Measurements from ENCODE around the gene TMEM115.

TMEM115 gene

GRCh38 chr3:50331364-50331907, 27.9 kb downstream of the TMEM115 start:
- DNase-seq (ENCODE audit: low spot score) = no peak

- no peak for DNase-seq (ENCODE audit: low spot score)
Measured at GRCh38 chr3:50330330-50330729, 29.0 kb downstream of the TMEM115 start.

- peak; percentile 97 for DNase-seq (ENCODE audit: low spot score)
Measured at GRCh38 chr3:50327943-50328691, 31.2 kb downstream of the TMEM115 start, which contains the start of gene TUSC2. TSS of gene TUSC2 (minus strand) at chr3:50328223. CDS start at chr3:50328099, 124 bp downstream.

- DNase-seq (ENCODE audit: low spot score) = no peak
Measured at GRCh38 chr3:50327129-50327528, 32.2 kb downstream of the TMEM115 start.

GRCh38 chr3:50326182-50326541, 33.2 kb downstream of the TMEM115 start:
- no peak for DNase-seq (ENCODE audit: low spot score)

GRCh38 chr3:50325497-50326181, 33.7 kb downstream of the TMEM115 start:
- DNase-seq (ENCODE audit: low spot score) = no peak

GRCh38 chr3:50325113-50325480, 34.2 kb downstream of the TMEM115 start:
- DNase-seq (ENCODE audit: low spot score) = no peak

GRCh38 chr3:50324351-50325112, 34.8 kb downstream of the TMEM115 start:
- DNase-seq (ENCODE audit: low spot score) = peak; percentile 90

GRCh38 chr3:50323614-50324199, 35.6 kb downstream of the TMEM115 start:
- DNase-seq (ENCODE audit: low spot score) = no peak

GRCh38 chr3:50323092-50323600, 36.2 kb downstream of the TMEM115 start:
- no peak for DNase-seq (ENCODE audit: low spot score)

GRCh38 chr3:50322386-50323091, 36.8 kb downstream of the TMEM115 start, which contains the start of gene HYAL2:
TSS of gene HYAL2 (minus strand) at chr3:50322745. CDS start at chr3:50320489, 2,256 bp downstream.
- DNase-seq (ENCODE audit: low spot score) = no peak

- no peak for DNase-seq (ENCODE audit: low spot score)
Measured at GRCh38 chr3:50322115-50322385, 37.3 kb downstream of the TMEM115 start.

GRCh38 chr3:50321336-50322114, 37.8 kb downstream of the TMEM115 start:
- peak; percentile 90 for DNase-seq (ENCODE audit: low spot score)

- peak; percentile 87 for DNase-seq (ENCODE audit: low spot score)
Measured at GRCh38 chr3:50320853-50321335, 38.4 kb downstream of the TMEM115 start.

- DNase-seq (ENCODE audit: low spot score) = no peak
Measured at GRCh38 chr3:50319894-50320625, 39.3 kb downstream of the TMEM115 start.

GRCh38 chr3:50319181-50319893, 40.0 kb downstream of the TMEM115 start:
- DNase-seq (ENCODE audit: low spot score) = no peak

- DNase-seq (ENCODE audit: low spot score) = no peak
Measured at GRCh38 chr3:50318615-50319014, 40.7 kb downstream of the TMEM115 start.

- no peak for DNase-seq (ENCODE audit: low spot score)
Measured at GRCh38 chr3:50318163-50318562, 41.2 kb downstream of the TMEM115 start.

- DNase-seq (ENCODE audit: low spot score) = no peak
Measured at GRCh38 chr3:50317300-50317699, 42.0 kb downstream of the TMEM115 start.

Data from HuH-7.5 (cell line).